Fibroblast of skin of left biceps (primary cell): ENCODE results near the gene CLEC6A.
"Not testable (repeated sequence)": the region's sequence is repeated elsewhere in the genome, so short reads cannot be mapped to it uniquely, and the experiment has no call there.

Experiments
- DNase-seq, 2 experiments: peaks; one replicate each; pipeline ENCODE4 v3.0.0-alpha.2; 2013; ENCODE audit warnings: low read depth in 2 of 2

The CLEC6A gene

DNA sequence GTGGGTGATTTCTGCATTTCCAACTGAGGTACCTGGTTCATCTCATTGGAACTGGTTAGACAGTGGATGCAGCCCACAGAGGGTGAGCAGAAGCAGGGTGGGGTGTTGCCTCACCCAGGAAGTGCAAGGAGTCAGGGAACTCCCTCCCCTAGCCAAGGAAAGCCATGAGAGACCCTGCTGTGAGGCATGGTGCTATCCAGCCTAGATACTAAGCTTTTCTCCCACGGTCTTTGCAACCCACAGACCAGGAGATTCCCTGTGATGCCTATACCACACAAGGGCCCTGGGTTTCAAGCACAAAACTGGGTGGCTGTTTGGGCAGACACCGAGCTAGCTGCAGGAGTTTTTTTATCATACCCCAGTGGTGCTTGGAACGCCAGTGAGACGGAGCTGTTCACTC, 39.9 kb downstream of the CLEC6A start:
- not testable (repeated sequence) for DNase-seq

DNA sequence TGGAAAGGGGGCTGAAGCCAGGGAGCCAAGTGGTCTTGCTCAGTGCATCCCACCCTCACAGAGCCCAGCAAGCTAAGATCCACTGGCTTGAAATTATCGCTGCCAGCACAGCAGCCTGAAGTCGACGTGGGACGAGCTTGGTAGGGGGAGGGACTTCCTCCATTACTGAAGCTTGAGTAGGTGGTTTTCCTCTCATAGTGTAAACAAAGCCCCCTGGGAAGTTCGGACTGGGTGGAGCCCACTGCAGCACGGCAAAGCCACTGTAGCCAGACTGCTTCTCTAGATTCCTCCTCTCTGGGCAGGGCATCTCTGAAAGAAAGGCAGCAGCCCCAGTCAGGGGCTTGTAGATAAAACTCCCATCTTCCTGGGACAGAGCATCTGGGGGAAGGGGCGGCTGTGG, 40.3 kb downstream of the CLEC6A start:
- DNase-seq: not testable (repeated sequence)

DNA sequence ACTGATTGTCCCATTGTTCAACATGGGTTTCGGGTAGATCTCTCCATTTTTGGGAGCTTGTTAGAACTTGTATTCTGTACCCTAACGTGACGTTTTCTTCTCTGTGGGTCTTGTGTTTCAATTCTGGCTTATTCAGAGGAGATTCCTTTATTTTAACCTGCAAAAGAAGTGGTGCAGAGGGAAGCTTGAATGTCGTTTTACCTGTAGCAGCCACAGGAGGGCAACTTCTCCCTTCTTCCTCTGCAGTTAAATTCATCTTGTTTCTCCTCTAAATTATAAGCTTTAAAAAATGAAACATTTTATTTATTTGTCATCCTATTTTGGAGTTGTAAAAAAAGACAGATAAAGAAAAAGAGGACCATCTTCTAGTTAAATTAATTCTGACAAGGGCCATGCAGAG, 43.9 kb downstream of the CLEC6A start:
- no peak for DNase-seq

DNA sequence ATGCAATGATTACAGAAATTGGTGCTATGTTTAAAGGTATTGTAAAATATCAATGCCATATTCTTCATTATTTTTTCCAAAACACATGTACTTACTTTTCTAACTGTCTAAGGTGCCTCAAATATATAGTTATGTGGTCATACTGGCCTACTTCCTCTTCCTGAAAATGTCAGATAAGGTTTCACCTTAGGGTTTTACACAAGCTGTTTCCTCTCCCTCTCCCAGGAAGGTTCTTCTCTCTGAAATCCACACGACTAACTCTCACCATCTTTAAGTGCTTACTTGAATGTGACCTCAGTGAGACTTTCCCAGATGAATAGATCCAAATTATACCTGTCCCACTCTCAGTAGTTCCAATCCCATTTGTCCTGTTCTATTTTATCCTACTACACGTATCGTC, 46.0 kb downstream of the CLEC6A start:
- DNase-seq: no peak

DNA sequence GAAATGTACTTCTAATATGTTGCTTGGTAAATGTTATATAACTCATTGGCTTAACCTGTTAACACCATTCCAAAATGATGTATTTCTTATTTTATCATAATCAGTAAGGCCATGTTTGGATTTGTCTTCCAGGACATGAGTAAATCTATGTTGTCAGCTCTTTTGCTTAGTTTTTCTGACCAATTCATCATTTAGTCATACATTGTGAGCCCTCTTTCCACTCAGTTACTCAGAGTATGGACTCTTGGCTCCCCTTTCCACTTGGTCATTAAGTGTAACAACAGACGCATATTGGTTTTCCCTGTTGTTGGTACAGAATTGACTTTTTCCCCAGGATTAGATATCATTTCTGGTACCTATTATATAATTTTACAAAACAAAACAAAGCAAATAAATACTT, 48.6 kb downstream of the CLEC6A start:
- no peak for DNase-seq

DNA sequence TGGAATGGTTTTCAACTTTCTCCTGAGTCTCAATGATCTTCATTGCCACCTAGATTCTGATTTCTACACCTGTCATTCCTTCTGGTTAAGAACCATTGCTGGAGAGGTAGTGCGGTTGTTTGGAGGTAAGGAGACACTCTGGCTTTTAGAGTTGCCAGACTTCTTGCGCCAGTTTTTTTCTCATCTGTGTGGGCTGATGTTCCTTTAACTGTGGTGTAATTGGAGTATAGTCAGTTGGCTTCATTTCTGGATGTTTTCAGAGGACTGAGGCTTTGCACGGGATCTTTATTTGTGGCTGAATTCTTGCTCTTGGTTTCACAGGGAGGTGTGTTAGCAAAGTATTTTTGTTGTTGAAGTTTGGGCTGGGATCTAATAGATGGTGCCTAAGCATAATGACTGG, 51.8 kb downstream of the CLEC6A start:
- DNase-seq: no peak

DNA sequence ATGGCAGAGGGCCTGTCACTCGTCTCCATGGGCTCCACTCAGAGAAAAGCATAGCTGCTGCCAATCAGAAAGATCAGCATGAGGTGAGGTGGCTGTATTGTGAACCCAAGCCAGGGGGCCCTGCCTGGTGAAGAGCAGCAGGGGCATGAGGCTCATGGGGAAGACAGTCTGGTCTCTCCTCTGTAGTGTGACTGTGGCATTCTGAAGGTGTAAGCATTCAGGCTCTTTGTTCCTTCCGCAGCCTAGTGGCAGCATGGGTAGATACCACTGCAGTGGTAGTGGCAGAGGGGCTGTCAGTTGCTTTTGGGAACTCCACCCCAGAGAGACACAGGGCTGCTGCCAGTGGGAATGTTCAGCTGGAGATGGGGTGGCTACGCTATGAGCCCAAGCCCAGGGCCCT, 52.5 kb downstream of the CLEC6A start:
- no peak for DNase-seq

DNA sequence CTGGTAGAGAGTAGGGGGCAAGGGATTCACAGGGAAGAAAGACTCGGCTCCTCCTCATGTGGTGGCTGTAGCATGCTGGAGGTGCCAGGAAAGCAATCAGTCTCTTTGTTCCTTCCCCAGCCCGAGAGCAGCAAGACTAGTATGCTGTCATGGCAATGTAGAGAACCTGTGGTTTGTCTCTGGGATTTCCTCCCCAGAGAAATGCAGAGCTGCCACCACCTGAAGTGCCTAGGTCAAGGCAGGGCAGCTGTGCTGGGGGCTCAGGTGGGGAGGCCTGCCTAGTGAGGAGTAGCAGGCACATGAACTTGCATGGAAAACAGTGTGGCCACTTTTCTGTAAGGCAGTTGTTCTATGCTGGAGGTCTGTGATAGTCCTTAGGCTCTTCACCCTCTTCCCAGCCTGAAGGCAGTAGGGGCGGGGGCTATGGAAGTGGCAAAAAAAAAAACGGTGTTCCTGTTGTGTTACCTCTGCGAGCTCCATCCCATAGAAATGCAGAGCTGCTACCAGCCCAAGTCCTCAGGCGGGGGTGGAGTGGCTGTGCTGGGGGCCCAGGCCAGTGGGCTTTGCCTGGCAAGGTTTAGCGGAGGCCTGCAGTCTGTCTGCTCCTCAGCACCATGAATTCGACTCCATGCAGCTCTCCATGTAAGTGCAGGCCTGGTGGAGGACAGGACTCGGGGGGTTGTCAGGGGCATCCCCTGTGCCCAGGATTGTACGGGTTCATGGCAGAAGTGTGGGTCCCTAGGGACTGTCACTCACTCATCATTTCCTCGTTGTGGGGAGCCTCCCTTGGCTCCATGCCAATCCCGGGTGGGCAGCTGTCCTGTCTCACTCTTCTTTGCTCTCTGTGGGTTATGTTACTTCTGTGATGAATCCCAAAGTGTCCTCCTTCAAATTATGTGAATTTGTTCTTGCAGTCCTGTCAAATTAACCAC, 53.4 kb downstream of the CLEC6A start:
- no peak for DNase-seq

DNA sequence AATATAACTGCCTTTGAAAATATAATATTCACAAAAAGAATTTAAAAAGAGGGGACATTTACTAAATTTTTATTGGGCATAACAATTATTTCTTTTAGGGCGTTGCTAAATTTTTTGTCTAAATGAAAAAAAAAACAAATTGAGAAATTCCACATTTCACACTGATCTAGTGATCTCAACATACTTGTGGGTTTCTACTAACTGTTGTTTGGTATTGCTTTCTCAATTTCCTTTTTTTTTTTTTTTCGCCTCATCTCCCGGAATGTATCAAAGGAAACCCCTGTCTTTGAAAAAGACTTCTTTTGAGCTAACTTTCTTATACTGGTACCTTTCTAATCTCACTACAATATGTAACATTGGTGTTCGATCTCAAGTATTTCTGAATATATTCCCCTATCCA, 57.5 kb downstream of the CLEC6A start, which contains the start of gene CLEC4D:
Gene CLEC4D, plus strand, starts transcription at position 248 of the 400 bp plus-strand sequence. CDS start 230 bp downstream, outside the sequence.
- DNase-seq: no peak

DNA sequence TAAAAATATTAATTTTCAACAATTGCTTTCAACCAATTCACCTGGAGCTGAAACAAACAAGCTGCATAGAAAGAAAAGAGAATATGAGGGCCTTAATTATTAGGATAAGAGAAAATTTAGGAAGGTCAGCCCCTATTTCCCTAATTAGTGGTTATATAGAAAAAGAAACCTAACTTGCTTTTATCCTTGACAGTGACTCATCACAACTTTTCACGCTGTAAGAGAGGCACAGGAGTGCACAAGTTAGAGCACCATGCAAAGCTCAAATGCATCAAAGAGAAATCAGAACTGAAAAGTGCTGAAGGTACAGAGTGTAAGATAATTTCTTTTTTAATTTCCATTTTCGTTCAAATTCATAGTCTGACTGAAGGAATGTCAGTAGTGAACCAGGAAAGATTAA, 62.2 kb downstream of the CLEC6A start:
- DNase-seq: no peak

DNA sequence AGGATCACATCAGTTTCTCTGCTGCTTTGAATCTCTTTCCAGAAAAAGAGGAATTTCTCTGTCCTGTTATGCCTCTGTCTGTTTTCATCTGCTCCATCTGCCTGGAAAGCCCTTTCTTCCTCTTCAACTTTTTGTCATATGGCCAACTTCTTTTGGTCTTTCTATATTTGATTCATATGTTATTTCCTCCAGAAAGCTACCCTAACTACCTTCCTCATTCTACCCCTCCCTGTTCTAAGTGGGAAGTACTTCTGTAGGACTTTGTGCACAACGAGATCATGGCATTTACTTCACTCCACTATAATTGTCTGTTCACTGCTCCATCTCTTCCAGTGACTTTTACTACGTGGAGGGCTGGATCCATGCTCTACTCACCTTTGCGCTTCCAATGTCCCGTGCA, 63.4 kb downstream of the CLEC6A start:
- DNase-seq: no peak

DNA sequence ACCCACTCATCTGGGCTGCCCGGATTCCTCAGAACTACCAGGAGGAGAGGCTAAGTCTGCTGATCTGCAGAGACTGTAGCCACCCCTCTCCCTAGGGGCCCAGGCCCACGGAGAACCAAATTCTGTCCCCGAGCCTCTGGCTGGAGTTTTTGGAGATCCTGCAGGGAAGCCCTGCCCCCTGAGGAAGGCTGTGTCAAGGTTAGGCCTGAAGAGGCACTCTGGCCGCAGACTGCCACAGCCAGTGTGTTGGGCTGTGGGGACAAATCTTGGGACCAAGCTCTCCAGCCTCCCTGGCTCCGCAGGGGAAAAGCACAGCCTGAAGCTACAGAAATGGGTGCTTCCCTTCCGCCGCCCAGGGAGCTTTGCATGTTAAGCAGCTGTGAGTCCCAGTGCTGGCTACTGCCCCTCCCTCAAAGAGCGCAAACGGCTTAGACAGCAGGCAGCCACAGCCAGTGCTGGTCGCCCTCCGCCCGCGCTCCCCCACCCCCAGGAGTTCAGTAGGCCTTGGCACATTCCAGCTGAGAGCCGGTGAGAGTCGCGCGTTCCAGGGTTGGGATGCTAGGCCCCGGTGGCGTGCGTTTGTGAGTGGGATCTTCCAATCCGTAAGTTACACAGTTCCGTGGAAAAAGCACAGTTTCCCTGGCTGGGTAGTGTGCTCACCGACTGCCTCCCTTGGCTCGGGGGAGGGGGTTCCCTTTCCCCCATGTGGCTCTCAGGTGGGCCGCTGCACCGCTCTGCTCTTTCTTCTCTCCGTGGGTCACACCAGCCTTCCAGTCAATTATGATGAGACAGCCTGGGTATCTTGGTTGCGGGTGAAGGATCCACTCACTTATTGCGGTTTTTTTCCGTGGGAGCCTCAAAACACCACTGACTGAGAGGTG, 71.7 kb downstream of the CLEC6A start:
- no peak for DNase-seq
